T-helper 22 cell (primary cell): Measurements from ENCODE around the gene GNAO1.
A peak's percentile ranks its signal among the peaks of the same experiment; 100 is the strongest.

Experiments
- DNase-seq: peaks from one replicate; pipeline ENCODE4 v3.0.0-alpha.2; 2020; ENCODE audit warnings: low read depth

GNAO1 gene

DNA sequence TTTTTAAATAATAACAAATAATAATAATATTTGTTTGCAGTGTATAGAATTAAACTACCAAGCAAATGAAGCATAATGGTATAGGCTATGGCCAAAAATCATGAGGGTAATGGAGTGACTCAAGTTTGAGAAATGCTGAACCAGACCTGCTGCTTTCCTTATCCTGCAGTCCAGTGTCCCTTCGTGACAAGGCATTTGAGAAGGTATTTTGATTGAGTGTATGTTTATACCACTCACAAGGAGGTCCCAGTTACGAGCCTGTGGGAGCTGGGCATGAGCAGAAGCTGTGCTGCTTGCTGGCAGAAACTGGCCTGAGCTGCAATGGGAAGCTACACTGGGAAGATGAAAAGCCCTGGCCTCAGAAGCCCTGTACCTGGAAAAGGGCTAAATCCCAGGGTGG is 50.3 kb downstream of the GNAO1 start:
- DNase-seq = no peak

- no peak for DNase-seq
Measured at GRCh38 chr16:56242740-56243139, 51.5 kb downstream of the GNAO1 start.

- DNase-seq = no peak
Measured at GRCh38 chr16:56244612-56245011, 53.3 kb downstream of the GNAO1 start.

DNA sequence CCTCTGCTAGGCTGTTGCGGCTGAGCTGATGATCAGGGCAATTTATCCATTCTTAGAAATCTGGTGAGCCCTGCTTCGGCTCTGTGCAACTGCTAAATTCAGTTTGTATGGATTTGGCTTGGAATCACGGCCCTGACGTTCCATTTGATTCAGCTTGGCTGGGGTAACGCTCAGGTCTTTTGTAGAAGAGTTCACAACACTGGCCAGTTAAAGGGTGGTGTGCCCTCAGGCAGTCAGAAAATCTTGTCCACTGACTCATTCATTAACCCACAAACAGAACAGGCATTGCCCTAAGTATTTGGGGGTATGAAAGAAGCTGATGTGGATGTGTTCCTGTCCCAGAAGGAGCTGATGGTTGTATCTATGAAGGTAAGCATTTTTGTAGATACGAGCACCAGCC is 53.9 kb downstream of the GNAO1 start:
- DNase-seq = no peak

GRCh38 chr16:56246051-56246817 is 54.9 kb downstream of the GNAO1 start:
- DNase-seq = no peak

GRCh38 chr16:56247018-56247417 is 55.7 kb downstream of the GNAO1 start:
- no peak for DNase-seq

- no peak for DNase-seq
Measured at GRCh38 chr16:56247808-56248207, 56.5 kb downstream of the GNAO1 start.

GRCh38 chr16:56252835-56253234 is 61.5 kb downstream of the GNAO1 start:
- no peak for DNase-seq

- DNase-seq = no peak
Measured at GRCh38 chr16:56255904-56256303, 64.6 kb downstream of the GNAO1 start.

DNA sequence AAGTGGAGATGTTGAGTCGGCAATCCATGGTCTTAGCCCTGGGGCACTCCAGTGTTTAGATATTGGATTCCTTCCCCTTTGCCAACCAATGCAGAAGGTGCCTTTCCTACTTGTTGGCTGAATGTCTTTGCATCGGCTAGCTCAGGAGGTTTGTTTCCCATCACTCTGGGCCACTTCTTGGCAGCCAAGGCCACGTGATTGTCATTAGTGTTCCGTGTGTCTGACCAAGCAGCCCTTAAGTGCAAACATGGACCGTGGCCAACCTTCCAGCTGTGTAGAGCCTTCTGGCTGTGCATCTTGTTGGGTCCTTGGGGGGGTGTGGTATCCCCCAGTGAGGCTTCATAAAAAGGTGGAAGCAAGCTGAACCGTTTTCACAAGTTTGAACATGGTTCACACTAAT is 66.0 kb downstream of the GNAO1 start:
- no peak for DNase-seq

GRCh38 chr16:56257666-56258342 is 66.5 kb downstream of the GNAO1 start:
- DNase-seq = no peak

DNA sequence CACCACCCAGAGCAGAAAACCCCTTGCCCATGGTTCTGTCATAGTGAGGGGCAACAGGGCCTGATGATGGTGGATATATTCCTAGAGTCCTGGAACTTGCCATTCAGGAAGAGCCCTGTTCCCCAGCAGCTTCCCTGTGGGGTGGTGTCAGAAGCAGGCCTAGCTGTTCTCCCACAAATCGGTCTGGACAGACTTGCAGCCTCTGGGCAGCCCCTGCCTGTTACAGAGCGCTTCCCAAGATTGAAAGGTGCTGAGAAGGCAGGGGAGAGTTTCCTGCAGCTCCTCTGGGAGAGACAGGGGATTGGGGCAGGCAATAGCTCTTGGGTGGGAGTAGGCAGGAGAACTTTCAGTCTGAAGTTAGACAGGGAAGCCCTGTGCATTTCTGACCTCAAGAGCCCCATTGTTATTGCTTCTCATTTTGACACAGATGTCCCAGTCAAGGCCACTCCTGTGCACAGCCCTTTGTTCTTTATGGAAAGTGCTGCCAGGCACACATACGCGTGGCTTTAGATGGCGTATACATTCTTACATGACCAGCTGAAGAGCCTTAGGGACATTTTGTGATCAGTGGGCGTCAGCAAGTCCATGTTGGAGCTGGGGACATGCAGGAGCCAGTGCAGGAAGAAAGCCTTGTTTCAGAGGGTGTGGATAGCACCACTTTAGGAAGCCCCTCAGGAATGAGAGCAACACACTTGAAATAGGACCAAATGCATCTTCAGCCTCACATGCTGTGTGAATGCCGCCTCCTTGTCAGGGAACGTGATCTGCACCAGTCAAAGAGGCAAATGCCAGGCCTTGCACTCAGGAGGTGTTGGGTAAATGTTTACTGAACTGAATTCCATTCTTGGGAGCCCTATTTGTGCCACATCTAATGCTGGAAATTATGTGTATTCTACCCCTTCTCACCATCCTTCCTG is 67.5 kb downstream of the GNAO1 start:
- DNase-seq = no peak

GRCh38 chr16:56259425-56259779 is 68.1 kb downstream of the GNAO1 start:
- no peak for DNase-seq

DNA sequence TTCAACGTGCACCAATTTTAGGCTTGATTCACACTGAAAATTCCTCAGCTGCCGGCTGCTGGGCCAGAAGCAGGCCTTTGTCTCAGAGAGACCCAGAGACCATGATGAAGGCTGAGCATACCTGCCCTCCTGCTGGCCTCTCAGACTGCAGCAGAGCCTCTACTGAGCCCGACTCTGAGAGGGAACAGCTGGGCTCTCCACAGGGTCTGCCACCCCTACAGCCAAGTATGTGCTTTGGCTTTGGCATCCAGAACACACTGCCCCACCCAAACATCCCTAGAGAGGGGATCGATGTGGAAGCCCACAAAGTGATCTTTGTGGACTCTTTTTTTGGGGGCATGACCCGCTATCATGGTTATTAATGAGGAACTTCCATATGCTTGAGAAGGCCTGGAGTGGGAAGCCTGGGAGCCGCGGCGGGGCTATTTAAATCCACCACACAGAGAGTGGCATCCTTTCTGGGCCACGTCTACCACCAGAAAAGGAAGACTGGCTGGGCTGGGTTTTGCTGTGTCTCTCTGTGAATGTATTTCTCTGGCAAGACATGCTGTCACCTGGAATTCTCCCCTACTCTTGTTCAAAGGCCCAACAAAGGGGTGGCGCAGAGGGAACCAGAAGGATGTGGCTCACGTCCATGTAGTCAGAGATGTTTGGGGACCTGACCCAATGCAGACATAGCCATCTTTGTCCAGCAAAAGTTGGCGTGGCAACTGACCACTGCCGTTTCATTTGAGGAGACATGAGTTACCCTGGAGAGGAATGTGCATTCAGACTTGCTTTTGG is 69.3 kb downstream of the GNAO1 start:
- no peak for DNase-seq

DNA sequence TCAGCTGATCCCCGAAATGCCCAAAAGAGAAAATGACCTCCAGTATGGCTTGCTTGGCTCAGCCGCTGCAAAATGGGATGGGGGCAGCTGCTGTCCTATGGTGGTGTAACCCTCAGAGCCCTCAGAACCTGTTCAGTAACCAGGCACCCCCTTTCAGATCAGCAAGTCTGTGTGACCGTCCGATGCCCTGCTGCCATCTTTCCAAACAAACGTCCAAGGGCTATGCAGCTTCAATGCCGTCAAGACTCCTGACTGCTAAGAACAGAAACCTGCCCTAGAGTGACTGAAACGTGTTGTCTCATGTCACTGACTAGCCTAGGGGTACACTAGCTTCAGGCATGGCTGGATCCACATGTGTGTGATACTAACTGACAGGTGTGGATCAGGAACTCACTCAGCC is 70.4 kb downstream of the GNAO1 start:
- DNase-seq = no peak

GRCh38 chr16:56262148-56262547 is 70.9 kb downstream of the GNAO1 start:
- DNase-seq = peak; percentile 73

GRCh38 chr16:56262551-56263245 is 71.4 kb downstream of the GNAO1 start:
- no peak for DNase-seq

DNA sequence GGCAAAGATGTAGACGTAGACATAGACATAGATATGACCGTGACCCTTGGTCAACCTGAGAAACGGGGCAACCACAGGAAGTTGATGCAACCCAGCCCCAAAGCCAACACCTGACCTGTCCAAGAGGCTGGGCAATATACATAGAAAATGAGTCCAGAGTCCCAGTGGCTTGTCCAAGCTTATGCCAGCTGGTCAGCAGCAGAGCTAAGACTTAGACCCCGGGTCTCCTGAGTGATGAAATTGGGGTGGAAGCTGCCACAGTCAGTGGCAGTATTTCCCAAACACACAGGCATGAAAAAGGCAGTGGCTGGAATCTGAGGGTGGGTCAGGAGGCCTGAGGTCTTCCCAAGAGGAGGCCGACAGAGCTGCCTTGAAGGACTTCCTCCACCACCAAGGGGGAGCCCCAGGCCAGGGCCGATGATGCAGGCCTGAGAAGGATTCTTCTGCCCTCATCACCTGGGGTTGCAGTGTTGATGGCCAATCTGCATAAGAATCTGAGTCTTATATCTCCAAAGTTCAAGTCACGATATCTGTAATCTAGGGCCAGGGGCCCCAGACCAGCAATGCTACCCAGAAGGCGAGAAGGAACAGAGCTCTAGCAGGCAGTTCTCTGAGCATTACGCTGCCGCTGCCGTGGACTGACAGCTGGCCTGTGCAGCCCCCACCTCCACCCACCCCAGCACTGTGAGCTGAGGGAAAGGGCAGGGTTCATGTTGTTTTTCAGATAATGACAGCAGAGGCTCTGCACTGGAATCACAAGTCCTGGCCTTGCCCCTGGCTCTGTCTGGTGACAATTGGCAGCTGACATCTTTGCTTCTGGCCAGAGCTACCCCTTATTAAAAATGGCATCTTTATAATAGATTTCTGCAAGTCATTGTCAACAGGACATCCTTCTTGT is 72.7 kb downstream of the GNAO1 start:
- no peak for DNase-seq

GRCh38 chr16:56264609-56264972 is 73.3 kb downstream of the GNAO1 start:
- no peak for DNase-seq

DNA sequence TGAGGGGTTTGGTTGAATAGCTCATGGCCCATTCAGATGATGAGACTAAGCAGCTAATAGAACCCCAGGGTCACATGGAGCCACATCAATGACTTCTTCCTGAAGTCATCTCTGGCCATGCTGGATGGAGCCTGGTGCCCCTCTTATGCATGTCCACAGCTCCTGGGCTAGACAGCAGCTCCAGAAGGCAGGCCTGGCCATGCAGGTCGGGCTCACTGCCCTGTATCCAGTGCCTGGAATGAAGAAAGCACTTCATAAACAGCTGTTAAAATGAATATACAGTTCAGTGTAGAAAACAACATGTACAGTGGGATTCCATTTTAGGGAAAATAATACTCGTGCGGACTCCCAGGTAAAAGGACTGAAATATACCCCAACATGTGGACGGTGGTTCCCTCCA is 73.9 kb downstream of the GNAO1 start:
- no peak for DNase-seq
